Body of pancreas (tissue), 4 donors: ENCODE data around the gene MYCBPAP. TPM values are rescaled to one million over a fixed set of nuclear protein-coding genes. Genes with fewer than 3 reads are reported as not detected.
A peak's percentile ranks its signal among the peaks of the same experiment; 100 is the strongest.

Experiments
- ATAC-seq: fragments of 150-250 bp; one replicate; pipeline ENCODE4 v1.9.1; 2016
- DNase-seq, 4 donors: peaks; one replicate each; pipeline ENCODE4 v3.0.0-alpha.2; 2019
- H3K27ac ChIP-seq, 4 donors: fragments of 200-600 bp; sonication (generic); 1 replicate in 3 of 4; 2 replicates in 1 of 4; pipeline versions ENCODE4 v1.5.1 to v1.6.1; 2016 to 2019; ENCODE audit warnings: mild to moderate bottlenecking in 1 of 4, mixed read lengths in 1 of 4, moderate library complexity in 1 of 4
- H3K27me3 ChIP-seq, 2 donors: fragments of 200-600 bp; sonication (generic); one replicate each; pipeline ENCODE4 v1.6.0; 2016; ENCODE audit warnings: mild to moderate bottlenecking in 1 of 2
- H3K36me3 ChIP-seq, 2 donors: fragments of 200-600 bp; sonication (generic); replicated peaks in 1 of 2; 2 replicates each; pipeline ENCODE4 v1.5.1; 2016; ENCODE audit warnings: low read depth in 2 of 2; ENCODE audit not compliant: insufficient read depth in 1 of 2
- H3K4me1 ChIP-seq: fragments of 200-600 bp; sonication (generic); one replicate; pipeline ENCODE4 v1.6.0; 2016
- H3K4me3 ChIP-seq, 2 donors: fragments of 200-600 bp; sonication (generic); 1 replicate in 1 of 2; 2 replicates in 1 of 2; pipeline ENCODE4 v1.5.1; 2016 to 2019
- H3K9me3 ChIP-seq, 3 donors: fragments of 200-600 bp; sonication (generic); 1 replicate in 2 of 3; 2 replicates in 1 of 3; pipeline ENCODE4 v1.5.1; 2016
- CTCF ChIP-seq, 7 experiments: fragments of 450-650 bp in 4 of 7; fragments of 200-600 bp in 3 of 7; sonication (generic) in 3 of 7; IDR thresholded peaks; one replicate each; pipeline ENCODE4 v1.5.1; 2016 to 2019; ENCODE audit warnings: antibody characterized with exemption in 7 of 7
- POLR2A ChIP-seq, 3 donors: fragments of 450-650 bp; IDR thresholded peaks; one replicate each; pipeline ENCODE4 v1.6.1; 2016; ENCODE audit warnings: antibody characterized with exemption in 3 of 3, mild to moderate bottlenecking in 2 of 3
- WGBS, 2 donors: methylation state at CpG; one replicate each; pipeline ENCODE4 v1.1.5; 2017; 5-methylcytosine and 5-hydroxymethylcytosine counted together
- intact Hi-C: fragments of 100-400 bp; cut with DNase I; formaldehyde crosslinking; loops from one replicate; pipeline ENCODE4 v1.15.1; 2023
- total RNA-seq, 2 donors: library from RNA; depleted of rRNA; stranded (reverse); fragments of >200 nt; gene quantifications; one replicate each; pipeline ENCODE4 v1.1.0, GENCODE V29; 2016

The MYCBPAP gene
- total RNA-seq, 2 donors from 2014 or later: 0.33 TPM; not detected in 1

GRCh38 chr17:50549969-50550368 is 41.7 kb downstream of the MYCBPAP start:
- Histone ChIP-seq H3K9me3 (no peaks in the 10 kb centered on the region), H3K36me3 (peaks cover 0 to 2% of the 10 kb centered on the region in 2 donors), H3K4me1 (peaks cover 30% of the 10 kb centered on the region), H3K27ac (no peak overlapping the region), H3K4me3 (no peak overlapping the region), H3K27me3 (no peaks in the 10 kb centered on the region)
- WGBS, 2 donors: 83 to 89% methylated on average over 6 to 11 of the region's 11 CpGs
- intact Hi-C loops: loop anchor here (5.0 to 10.0 kb wide), 3 partner anchors 72 to 295 kb away; no protein-coding TSS in a partner anchor
- DNase-seq (no peak), ATAC-seq (no peak)
- TF ChIP-seq POLR2A (IDR thresholded peaks at IDR 0.05): no peak
- TF ChIP-seq CTCF (IDR thresholded peaks at IDR 0.05): no peak

GRCh38 chr17:50550661-50551432 is 42.6 kb downstream of the MYCBPAP start:
- intact Hi-C loops: loop anchor here (5.0 to 10.0 kb wide), 3 partner anchors 71 to 294 kb away; no protein-coding TSS in a partner anchor
- WGBS, 2 donors: 38 to 66% methylated on average over 8 to 29 of the region's 32 CpGs
- Histone ChIP-seq H3K4me3 (no peak overlapping the region), H3K36me3 (peaks cover 0 to 2% of the 10 kb centered on the region in 2 donors), H3K4me1 (peaks cover 30% of the 10 kb centered on the region), H3K27ac (no peak overlapping the region), H3K9me3 (no peaks in the 10 kb centered on the region), H3K27me3 (no peaks in the 10 kb centered on the region)
- peak; percentile 47 to 86 (median 70) for TF ChIP-seq CTCF (IDR thresholded peaks at IDR 0.05)
- peak in 1 of 3 donors; percentile 10 for TF ChIP-seq POLR2A (IDR thresholded peaks at IDR 0.05)
- ATAC-seq (peak; percentile 57), DNase-seq (peak; percentile 74 to 87 (median 84))

GRCh38 chr17:50551433-50551815 is 43.2 kb downstream of the MYCBPAP start:
- peaks cover 0 to 2% of the 10 kb centered on the region in 2 donors for H3K36me3 ChIP-seq
- H3K4me3 ChIP-seq: no peak overlapping the region
- no peak for ATAC-seq
- no peak for TF ChIP-seq POLR2A (IDR thresholded peaks at IDR 0.05)
- no peaks in the 10 kb centered on the region for H3K27me3 ChIP-seq
- H3K9me3 ChIP-seq: no peaks in the 10 kb centered on the region
- peaks cover 27% of the 10 kb centered on the region for H3K4me1 ChIP-seq
- 84 to 90% methylated on average over 2 to 8 of the region's 8 CpGs for WGBS, 2 donors
- intact Hi-C loops: loop anchor here (5.0 to 10.0 kb wide), 3 partner anchors 71 to 293 kb away; no protein-coding TSS in a partner anchor
- H3K27ac ChIP-seq: no peak overlapping the region
- no peak for DNase-seq

- H3K9me3 ChIP-seq: no peaks in the 10 kb centered on the region
- peaks cover 0 to 2% of the 10 kb centered on the region in 2 donors for H3K36me3 ChIP-seq
- H3K4me1 ChIP-seq: peaks cover 23% of the 10 kb centered on the region
- no peak for DNase-seq
- ATAC-seq: no peak
- H3K4me3 ChIP-seq: no peak overlapping the region
- intact Hi-C loops: loop anchor here (5.0 to 10.0 kb wide), 3 partner anchors 70 to 293 kb away; no protein-coding TSS in a partner anchor
- TF ChIP-seq CTCF (IDR thresholded peaks at IDR 0.05) (no peak), POLR2A (IDR thresholded peaks at IDR 0.05) (no peak)
- no peak overlapping the region for H3K27ac ChIP-seq
- H3K27me3 ChIP-seq: no peaks in the 10 kb centered on the region
- WGBS, 2 donors: 95 to 100% methylated on average over 2 to 12 of the region's 12 CpGs
Measured at GRCh38 chr17:50551884-50552283, 43.6 kb downstream of the MYCBPAP start.

- DNase-seq (no peak), ATAC-seq (no peak)
- Histone ChIP-seq H3K36me3 (peaks cover 0 to 2% of the 10 kb centered on the region in 2 donors), H3K27me3 (peaks cover 0 to 4% of the 10 kb centered on the region in 2 donors), H3K4me1 (peaks cover 13% of the 10 kb centered on the region), H3K9me3 (no peaks in the 10 kb centered on the region), H3K27ac (no peak overlapping the region), H3K4me3 (no peak overlapping the region)
- intact Hi-C loops: loop anchor here (5.0 to 10.0 kb wide), 3 partner anchors 68 to 291 kb away; no protein-coding TSS in a partner anchor
- TF ChIP-seq CTCF (IDR thresholded peaks at IDR 0.05) (no peak), POLR2A (IDR thresholded peaks at IDR 0.05) (no peak)
- WGBS, 2 donors: 92 to 93% methylated on average over 6 to 17 of the region's 17 CpGs
Measured at GRCh38 chr17:50554201-50554600, 46.0 kb downstream of the MYCBPAP start.
